ENCODE results near the gene TGFB1I1. TPM values are rescaled to one million over a fixed set of nuclear protein-coding genes. Genes with fewer than 3 reads are reported as not detected.
"Not testable (repeated sequence)": the region's sequence is repeated elsewhere in the genome, so short reads cannot be mapped to it uniquely, and the experiment has no call there.

TGFB1I1 gene
- total RNA-seq, 1 experiment from 2014 or later: 4.3 TPM

GRCh38 chr16:31436221-31437045 is 35.5 kb upstream of the TGFB1I1 start:
- DNase-seq (ENCODE audit: low spot score): no peak
- ChIA-PET POLR2A (interaction anchor here (0.6 kb wide), 1 partner anchor 15 kb away, joined by 5 read pairs; no protein-coding TSS in a partner anchor), CTCF (interaction anchor here (1.0 to 1.6 kb wide), 4 partner anchors 15 to 234 kb away, joined by 3 to 6 read pairs (median 4); no protein-coding TSS in a partner anchor)
- Mint-ChIP-seq H3K27ac (no peak overlapping the region), H3K27me3 (ENCODE audit: low read depth) (peaks cover 6% of the 10 kb centered on the region; the same call in 1 of the 2 replicates), H3K4me3 (no peak overlapping the region), H3K9me3 (no peaks in the 10 kb centered on the region), H3K36me3 (no peaks in the 10 kb centered on the region), H3K4me1 (no peaks in the 10 kb centered on the region; the same call in 1 of the 2 replicates)
- no peak for TF ChIP-seq ATF2 (CRISPR knock-in tag; IDR thresholded peaks at IDR 0.05; ENCODE audit: borderline replicate concordance, low read depth)
- TF ChIP-seq ZNF232 (CRISPR knock-in tag; IDR thresholded peaks at IDR 0.05): no peak
- TF ChIP-seq CREB1 (CRISPR knock-in tag; IDR thresholded peaks at IDR 0.05): no peak
- TF ChIP-seq GRHL2 (CRISPR knock-in tag; IDR thresholded peaks at IDR 0.05; ENCODE audit: insufficient replicate concordance, severe bottlenecking): no peak
- no peak for TF ChIP-seq HMGA2 (CRISPR knock-in tag; IDR thresholded peaks at IDR 0.05)
- no peak for TF ChIP-seq NFATC4 (CRISPR knock-in tag; IDR thresholded peaks at IDR 0.05)
- peak; percentile 16; the same call in 1 of the 2 replicates for ATAC-seq

GRCh38 chr16:31438414-31438813 is 33.5 kb upstream of the TGFB1I1 start:
- ChIA-PET POLR2A (no interaction called here), CTCF (interaction anchor here (0.7 kb wide), 1 partner anchor 56 kb away, joined by 4 read pairs; no protein-coding TSS in a partner anchor)
- H3K27me3 Mint-ChIP-seq (ENCODE audit: low read depth): peaks cover 9% of the 10 kb centered on the region
- H3K4me3 Mint-ChIP-seq: no peak overlapping the region
- no peaks in the 10 kb centered on the region for H3K36me3 Mint-ChIP-seq
- no peaks in the 10 kb centered on the region for H3K9me3 Mint-ChIP-seq
- H3K4me1 Mint-ChIP-seq: no peaks in the 10 kb centered on the region; the same call in 1 of the 2 replicates
- no peak overlapping the region for H3K27ac Mint-ChIP-seq
- TF ChIP-seq E2F1 (CRISPR knock-in tag; IDR thresholded peaks at IDR 0.05): no peak
- TF ChIP-seq MYBL2 (CRISPR knock-in tag; IDR thresholded peaks at IDR 0.05): no peak
- no peak for TF ChIP-seq MLX (CRISPR knock-in tag; IDR thresholded peaks at IDR 0.05)
- no peak for TF ChIP-seq ATF6 (CRISPR knock-in tag; IDR thresholded peaks at IDR 0.05)
- ATAC-seq (no peak), DNase-seq (ENCODE audit: low spot score) (no peak)

GRCh38 chr16:31439023-31439422 is 32.9 kb upstream of the TGFB1I1 start:
- H3K4me3 Mint-ChIP-seq; H3K27me3 Mint-ChIP-seq (ENCODE audit: low read depth); H3K9me3 Mint-ChIP-seq; POLR2A ChIA-PET; H3K4me1 Mint-ChIP-seq; DNase-seq (ENCODE audit: low spot score); H3K27ac Mint-ChIP-seq; H3K36me3 Mint-ChIP-seq; ATAC-seq: not testable (repeated sequence)
- CTCF ChIA-PET: interaction anchor here (0.7 kb wide), 1 partner anchor 57 kb away, joined by 4 read pairs; no protein-coding TSS in a partner anchor

GRCh38 chr16:31439519-31439918 is 32.4 kb upstream of the TGFB1I1 start:
- ChIA-PET CTCF (no interaction called here), POLR2A (no interaction called here)
- H3K4me1 Mint-ChIP-seq: no peaks in the 10 kb centered on the region; the same call in 1 of the 2 replicates
- peaks cover 3% of the 10 kb centered on the region for H3K27me3 Mint-ChIP-seq (ENCODE audit: low read depth)
- no peak for ATAC-seq
- H3K36me3 Mint-ChIP-seq: no peaks in the 10 kb centered on the region
- no peak for DNase-seq (ENCODE audit: low spot score)
- H3K4me3 Mint-ChIP-seq: no peak overlapping the region
- H3K27ac Mint-ChIP-seq: no peak overlapping the region
- no peaks in the 10 kb centered on the region for H3K9me3 Mint-ChIP-seq
- TF ChIP-seq ZNF121 (CRISPR knock-in tag; IDR thresholded peaks at IDR 0.05) (no peak), FOXP4 (CRISPR knock-in tag; IDR thresholded peaks at IDR 0.05) (no peak), TEAD4 (CRISPR knock-in tag; IDR thresholded peaks at IDR 0.05) (no peak), AR (CRISPR knock-in tag; IDR thresholded peaks at IDR 0.05) (no peak), ATF6 (CRISPR knock-in tag; IDR thresholded peaks at IDR 0.05) (no peak)

All from WTC11 (cell line).